Activated T-cell treated with anti-CD3 and anti-CD28 coated beads for 1 hour (primary cell): Measurements from ENCODE around the gene SCAMP5.

Experiments used
- DNase-seq: peaks from one replicate; pipeline ENCODE4 v3.0.0-alpha.2; 2020; ENCODE audit warnings: low read depth

SCAMP5 gene

DNA sequence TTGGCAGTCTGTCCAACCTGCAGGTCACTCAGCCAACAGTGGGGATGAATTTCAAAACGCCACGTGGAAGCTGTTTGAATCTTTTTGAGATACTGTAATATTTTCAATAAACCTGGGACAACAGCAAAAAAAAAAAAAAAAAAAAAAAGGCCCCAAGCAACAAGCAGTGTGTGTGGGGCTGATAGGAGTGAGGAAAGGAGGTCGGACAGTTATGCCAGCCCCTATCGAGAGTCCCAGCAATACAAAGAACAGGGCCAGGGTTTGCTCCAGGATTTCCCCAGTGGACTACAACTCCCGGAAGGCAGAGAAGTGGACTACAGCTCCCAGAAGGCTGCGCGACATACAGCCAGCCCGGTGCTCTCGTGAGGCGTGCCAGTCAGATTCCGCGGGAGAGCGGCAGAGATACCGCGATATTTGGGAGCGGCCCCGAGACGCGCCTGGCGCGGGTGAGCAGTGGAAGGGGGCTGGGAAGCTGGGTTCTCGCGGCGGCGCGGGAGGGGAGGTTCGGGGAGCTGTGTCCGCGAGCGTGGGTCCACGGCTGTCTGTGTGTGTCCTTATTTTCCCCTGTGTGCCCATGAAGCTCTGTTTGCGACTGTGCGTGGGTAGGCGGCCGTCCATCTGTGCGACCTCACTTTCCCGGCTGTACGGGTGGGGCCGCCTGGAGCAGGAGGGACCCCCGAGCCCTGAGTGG, 28.0 kb downstream of the SCAMP5 start, which contains the start of gene PPCDC:
PPCDC (plus strand) TSS at position 410 of the 691 bp plus-strand sequence. CDS start 4,729 bp downstream, outside the sequence.
- peak; percentile 85 for DNase-seq

DNA sequence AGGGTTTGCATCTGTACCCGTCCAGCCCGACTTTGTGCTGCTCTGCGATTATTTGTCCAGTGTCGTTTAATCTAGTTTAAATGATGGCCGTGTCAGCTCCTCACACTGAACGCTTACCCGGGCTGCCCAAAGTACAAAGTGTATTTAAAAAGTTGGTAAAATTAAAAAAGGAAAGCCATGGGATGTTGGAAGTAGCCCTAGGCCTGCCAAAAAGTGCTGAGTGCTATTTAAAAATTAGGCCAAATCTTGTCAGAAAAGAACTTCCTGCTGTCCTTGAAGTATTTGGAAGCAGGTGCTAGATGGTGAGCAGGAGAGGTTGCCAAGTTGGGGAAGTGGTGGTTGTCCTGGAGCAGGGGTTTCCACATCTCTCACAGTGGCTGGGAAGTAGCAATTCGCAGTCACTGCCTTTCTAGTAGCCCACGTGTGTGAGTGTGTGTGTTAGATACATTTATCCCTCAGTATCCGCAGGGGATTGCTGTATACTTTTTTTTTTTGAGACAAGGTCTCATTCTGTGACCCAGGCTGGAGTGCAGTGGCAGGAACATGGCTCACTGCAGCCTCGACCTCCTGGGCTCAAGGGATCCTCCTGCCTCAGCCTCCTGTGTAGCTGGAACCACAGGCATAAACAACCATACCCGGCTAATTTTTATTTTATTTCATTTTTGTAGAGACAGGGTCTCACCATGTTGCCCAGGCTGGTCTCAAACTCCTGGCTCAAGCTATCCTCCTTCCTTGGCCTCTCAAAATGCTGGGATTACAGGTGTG, 28.7 kb downstream of the SCAMP5 start:
- no peak for DNase-seq

DNA sequence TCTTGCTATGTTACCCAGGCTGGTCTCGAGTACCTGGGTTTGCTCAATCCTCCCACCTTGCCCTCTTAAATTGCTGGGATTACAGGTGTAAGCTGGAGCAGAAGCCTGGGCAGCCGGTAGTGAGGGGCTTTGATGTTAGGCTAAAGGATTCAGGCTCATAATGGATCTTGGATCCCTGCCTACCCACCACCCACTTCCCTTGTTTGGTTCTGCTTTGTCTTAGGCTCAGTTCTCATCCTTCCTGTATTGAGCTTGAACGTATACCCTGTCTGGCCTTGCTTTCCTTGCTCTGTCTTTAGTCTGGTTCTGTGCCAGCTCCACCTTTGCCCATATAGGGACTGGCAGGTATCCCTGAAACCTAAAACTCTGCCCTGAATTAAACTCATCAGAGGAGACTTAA, 29.7 kb downstream of the SCAMP5 start:
- DNase-seq, result no peak

DNA sequence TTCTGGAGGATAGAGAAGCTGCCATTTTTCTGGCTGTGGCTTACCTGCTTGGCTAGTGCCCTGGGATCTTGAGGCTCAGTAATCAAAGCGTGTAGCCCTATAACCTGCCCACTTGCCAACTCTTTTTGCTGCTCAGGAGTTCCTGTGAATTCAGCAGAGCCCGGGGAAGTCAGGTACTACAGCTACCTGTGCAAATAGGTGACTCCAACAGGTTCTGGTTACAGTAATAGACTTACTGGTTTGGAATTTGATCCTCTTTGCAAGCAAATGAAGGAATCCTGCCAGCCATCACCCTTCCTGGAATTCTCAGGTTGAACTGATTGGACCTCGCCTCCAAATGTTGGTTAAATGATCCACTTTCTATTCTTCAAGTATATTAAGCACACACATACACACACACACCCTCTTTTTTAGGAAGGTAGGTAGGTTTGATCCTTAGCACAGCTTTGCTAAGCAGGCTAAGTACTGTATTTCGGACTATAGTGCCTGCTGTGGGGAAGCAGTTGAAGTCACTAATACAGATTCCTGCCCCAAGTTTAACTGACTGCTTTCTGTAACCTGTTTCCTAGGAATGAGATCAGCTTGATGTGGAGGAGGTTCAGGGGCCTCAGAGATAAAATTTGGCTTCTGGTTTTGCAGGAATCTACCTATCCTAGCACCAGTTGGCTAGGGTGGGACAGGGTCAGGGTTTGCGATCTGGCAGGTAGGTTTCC, 30.3 kb downstream of the SCAMP5 start:
- no peak for DNase-seq

DNA sequence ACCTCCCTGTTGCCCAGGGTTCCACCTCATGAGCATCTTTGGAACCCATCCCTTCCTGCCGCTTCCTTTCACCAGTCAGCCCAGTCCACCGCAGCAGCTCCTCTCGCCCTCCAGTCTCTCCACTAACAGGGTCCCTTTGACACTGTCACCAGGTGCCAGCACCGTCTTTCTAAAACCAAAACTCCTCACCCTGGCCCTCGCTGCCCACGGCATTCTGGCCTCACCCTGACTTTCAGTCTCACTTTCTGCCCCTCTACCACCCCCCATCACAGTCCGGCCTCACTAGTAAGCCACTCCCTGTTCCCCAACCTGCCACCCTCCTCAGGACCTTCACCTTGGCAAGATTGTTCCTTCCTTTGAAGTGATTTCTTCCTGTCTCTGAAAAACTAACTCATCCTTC, 32.2 kb downstream of the SCAMP5 start:
- DNase-seq, result no peak

DNA sequence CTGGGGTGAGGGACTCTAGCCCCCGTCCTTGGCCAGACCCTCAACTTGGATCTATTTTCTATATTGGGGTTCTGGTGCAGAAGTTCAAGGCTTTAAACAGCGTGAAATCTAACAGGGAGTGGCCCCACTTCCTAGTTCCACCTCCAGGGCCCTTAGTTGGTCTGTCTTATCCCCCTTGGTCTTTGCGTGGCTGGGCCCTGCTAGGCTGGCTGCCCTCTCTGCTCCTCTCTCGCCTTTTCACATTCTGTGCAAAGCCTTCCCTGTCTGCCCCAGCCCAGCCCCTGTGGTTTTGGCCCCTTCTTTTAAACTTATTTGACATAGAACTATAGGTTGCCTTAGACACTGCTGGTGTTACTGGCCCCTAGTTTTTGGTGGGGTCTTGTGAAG, 33.6 kb downstream of the SCAMP5 start:
- no peak for DNase-seq

DNA sequence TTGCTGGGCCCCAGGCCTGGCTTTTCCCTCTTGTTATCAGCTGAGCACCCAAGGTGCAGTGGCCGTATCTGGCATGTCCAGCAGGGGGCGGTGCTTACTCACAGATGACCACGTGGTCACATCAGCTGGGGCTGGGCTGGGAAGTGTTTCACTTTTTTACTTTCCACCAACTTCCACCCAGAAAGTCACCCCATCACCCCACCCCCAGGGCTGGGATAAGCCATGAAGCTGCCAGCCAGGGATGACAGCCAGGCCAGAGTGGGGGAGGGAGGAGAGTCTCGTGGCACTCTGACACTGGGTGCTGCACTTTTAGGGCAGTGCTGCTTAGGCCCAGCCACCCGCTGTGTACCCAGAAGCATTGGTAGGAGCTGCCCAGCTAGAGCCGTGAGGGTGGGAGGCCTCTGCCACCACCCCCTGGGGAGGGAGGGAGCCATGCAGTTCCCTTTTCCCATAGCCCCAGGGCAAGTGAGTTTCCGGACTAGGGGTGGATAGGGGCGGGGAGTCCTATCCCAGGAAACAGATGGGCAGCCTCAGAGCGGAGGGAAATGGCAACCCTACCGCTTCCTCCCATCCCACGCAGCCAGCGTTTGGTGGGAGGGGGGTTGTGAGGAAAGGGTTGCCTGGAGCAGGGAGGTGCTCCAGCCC, 34.1 kb downstream of the SCAMP5 start:
- DNase-seq, result peak; percentile 90

DNA sequence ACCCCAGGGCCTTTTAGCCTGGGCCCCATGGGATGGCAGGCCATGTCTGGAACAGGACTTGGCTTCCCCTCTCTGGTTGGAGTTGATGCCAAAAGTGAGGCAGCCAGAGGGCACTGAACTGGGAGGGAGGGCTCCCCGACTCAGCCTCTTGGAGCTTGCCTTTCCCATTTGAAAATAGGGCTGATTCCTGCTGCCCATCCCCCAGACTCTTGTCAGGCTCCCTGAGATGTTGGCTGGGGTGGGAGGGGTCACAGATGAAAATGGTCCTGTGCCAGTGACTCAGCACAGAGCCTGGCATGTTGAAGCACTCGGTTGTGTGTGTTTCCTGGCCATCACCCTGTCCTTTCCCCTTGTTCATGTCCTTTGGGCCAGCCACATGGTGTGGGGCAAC, 34.7 kb downstream of the SCAMP5 start:
- DNase-seq, result no peak

DNA sequence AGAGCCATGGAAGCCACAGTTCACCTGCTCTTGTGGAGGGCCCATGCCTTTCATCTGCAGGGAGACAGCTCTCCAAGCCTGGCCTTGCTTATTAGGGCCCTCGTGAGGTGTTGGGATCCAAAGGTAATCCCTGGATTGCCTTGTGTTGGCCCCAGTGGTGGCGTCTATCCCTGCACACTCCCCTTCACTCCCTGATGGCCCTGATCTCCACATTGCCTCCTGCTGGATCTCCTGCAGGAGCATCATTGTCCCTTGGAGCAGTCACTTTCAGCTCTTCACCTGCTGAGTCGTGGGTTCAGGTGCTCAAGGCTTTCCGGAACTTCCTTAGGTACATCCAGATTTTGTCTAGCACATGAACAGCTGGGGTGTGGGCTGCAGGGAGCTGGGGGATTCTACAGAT, 35.1 kb downstream of the SCAMP5 start:
- no peak for DNase-seq

DNA sequence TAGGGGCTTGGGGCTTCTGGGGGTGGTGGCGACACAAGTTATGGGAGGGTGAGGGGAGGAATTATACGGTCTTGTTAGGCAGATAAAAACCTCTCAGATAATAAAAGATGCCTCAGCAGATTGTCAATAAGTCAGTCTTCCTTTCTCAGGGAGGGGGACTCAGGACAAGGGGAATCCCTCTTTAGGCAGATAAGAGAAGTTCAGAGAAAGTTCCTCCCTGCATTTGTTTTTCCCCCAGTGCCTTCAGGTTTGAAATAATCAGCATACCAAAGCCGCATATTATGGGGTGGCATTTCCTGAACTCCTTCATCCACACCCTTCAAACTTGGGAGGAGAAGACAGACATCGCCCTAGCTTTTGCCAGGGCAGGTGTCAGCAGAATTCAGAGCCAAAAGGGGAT, 36.5 kb downstream of the SCAMP5 start:
- DNase-seq, result no peak

DNA sequence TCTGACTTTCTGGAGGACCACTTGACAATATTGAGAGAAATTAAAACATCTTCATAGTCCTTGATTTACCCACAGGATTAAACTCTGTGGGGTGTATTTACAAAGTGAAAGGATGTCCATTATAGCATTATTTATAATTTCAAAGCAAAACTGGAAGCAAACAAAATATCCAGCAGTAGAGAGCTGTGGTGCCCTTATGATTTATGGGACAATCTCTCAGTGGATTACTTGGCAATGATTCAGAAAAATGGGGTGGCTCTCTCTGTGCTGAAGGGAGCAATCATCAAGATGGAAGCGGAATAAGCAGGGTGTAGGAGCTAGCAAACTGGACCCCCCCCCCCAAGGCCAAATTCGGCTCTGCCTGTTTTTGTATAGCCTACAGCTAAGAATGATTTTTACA, 37.0 kb downstream of the SCAMP5 start:
- DNase-seq, result no peak

DNA sequence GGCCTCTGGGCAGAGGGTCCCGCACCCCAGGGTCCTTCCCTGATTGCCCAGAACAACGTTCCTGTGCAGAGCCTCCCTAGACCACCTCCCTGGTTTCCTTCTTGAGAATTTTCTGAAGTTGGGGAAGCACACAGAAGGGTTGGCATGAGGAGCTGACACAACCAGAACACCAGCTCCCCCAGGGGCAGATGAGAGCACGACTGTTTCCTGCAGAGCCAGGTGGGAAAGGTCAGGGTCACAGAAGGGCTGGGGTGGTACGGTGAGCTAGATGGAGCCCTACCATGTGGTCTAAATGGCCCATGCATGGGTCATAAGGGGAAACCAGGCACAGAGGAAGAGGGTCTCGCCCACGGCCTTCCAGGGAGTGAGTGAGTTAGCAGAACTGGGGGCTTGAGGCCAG, 38.4 kb downstream of the SCAMP5 start:
- no peak for DNase-seq

DNA sequence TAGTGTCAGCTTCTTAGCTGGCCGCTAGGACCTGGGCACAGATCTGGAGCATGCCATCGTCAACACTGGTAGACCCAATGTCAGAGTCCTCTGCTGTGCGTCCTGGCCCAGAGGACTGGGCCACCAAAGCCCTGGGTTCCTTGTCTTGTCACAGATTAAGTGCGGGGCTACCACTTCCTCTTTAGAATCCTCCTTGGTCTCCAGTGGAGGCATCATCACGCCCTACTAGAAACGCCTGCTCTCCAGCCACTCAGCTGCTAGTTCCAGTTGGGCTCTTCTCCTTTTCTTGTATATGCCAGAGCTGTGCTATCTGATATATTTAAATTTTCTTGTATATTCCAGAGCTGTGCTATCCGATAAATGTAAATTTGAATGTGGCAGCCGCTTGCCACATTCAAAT, 39.3 kb downstream of the SCAMP5 start:
- no peak for DNase-seq

DNA sequence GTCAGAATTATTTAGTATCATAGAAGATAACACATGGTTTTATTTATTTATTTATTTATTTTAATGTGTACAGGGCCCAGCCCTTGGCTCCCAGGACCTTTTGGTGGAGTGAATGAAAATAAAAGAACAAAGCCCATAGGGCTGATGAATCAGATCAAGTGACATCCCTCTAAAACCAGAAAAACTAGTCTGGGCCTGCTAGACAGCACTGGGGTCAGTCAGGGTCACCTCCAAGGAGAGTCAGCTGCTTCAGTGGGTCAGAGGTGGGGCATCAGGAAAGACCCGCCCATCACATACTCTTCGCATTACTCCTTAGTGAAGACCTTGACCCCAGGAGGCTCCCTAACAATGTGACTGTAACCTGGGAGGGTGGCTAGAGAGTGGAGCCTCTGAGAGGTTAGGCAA, 40.9 kb downstream of the SCAMP5 start:
- DNase-seq, result no peak

DNA sequence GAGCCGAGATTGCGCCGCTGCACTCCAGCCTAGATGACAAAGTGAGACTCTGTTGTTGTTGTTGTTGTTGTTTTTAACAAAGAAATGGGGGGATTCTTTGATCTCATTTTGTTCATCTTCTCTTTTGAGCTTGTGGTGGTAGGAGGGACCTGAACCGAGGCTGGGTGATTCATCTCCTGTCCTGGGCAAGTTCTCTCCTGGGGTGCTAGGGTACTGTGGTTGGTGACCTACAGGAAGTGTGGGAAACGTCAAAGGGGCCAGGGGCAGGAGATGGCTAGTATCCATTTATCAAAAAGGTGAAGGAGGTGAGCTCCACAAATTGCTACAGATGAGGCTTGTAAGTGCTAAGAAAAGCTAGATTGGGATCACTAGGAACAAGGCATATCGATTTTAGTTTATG, 42.3 kb downstream of the SCAMP5 start:
- no peak for DNase-seq

DNA sequence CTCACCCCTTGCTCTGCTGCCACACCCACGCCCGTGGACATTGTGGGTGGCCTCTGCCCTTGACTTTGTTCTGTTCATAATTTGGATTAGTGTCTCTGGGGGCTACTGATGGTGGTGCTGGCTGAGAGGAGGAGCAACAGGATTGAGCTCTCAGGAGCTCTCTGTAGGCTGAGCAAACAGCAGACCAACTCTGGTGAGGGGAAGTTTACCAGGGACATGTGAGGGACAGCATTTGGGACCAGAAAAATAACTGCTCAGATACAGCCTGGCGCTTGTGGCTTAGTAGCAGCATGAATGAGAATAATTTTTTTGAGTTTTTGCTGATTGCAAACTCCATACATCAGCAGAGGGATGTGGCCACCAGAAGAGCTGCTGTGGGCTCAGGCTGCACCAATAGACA, 42.9 kb downstream of the SCAMP5 start:
- DNase-seq, result no peak

DNA sequence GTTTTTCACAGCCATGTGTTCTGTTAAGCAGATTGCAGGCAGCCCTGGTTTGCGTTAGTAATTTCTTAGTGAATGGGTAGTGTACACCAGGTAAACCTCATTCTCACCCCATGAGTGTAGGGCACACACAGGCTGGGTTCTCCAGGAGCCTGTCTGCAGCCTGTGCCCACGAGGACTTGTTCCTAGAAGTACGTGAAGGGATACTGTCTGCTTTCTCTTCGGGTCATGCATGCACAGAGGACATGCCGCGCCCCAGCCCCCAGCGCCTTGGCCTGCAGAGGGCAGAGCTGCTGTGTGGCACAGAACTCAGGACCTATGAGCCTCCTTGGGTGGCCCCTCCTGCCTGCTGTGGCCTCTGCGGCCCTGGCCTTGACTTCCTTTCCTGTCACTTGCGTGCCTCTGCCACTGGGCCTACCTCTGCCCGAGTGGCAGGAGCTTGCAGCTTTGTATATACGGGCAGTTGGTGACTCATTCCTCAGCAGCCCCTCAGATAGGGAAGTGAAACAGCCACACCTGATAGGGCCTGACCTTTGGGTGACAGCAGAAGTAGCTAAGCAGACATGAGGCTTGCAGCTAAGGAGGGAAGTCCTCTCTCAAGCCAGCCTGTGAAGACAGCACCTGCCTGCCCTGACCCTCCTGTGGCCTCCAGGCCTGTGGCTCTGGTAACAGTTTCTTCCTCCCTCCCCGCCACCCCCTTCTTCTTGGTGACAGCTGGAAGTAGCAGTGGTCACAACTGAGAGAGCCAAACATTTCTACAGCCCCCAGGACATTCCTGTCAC, 47.6 kb downstream of the SCAMP5 start:
- DNase-seq, result peak; percentile 32

DNA sequence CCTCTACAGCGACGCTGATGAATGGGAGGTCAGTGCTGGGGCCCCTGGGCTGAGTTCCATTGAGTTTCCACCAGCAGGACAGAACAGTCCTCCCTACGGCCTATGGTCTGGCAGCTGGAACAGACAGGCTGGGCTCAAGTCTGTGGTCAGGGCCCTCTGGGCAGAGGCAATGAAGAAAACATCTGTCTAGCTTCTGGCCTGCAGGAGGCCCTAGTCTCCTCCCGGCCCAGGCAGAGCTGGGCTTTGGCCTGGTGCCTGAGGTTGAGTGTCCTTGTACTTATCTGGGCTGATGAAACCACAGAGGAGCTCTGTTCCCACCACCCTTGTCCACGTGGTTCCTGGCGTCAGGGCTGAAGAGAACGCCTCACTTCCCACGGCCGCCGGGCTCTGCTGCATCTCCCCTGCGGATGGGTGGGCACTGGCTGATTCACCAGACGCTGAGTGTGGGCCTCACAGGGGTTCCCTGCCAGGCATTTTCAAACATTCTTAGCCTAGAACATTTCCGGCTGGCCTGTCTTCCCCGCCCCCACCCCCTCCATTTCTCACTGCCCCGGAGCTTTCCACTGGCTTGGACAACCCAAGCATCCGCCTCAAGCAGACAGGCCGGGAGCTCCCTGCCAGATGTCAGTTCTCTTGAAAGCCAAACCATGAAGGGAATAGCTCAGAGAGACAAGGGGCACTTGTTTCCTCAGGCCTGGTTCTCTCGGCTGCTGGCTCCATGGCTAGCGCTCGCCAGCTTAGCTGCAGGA, 48.3 kb downstream of the SCAMP5 start:
- no peak for DNase-seq

DNA sequence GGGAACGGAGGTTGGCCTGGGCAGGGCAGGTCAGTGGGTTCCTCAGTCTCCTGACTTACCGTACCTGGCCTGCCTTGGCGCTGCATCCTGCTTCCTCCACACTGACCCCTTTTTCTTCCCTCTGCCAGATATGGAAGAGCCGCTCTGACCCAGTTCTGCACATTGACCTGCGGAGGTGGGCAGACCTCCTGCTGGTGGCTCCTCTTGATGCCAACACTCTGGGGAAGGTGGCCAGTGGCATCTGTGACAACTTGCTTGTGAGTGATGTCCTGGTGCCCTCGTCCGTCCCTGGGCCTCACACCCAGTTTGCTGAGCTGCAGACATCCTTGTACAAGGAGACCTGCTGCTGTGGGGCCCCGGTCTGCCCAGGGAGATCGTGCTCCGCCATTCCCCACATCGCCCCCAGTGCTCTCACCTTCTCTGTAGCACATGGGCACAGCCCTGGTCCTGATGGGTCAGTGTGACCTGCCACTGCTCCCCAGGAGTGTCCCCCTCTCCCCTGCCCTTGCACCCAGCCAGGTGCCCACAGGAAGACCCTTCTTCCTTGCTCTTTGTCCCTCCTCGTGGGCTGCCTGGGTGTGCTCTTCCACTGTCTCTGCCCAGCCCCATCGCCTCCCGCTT, 49.0 kb downstream of the SCAMP5 start:
- DNase-seq, result no peak

DNA sequence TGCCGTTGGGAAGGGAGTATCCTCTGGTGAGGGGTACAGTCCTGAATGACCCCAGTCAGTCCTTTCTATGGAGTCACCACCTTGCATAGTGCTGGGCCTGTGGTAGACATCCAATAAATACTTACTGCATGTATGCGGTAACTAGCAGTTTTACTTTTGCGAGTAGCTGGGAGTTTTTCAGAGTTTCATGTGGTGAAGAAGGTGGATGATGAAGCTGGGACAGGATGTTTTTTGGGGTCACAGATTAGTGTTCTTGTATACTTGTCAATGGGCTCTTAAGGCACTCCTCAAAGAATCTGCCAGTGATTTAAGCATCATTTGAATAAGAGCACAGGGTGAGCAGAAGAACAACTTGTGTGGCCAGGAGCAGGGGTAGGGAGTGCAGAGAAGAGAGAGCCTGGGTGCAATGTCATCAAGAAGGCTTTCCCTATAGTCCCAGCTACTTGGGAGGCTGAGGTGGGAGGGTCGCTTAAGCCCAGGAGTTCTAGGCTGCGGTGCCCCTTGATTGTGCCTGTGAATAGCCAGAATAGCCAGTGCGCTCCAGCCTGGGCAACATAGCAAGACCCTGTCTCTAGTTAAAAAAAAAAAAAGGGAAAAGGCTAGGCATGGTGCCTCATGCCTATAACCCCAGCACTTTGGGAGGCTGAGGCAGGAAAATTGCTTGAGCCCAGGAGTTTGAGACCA, 50.1 kb downstream of the SCAMP5 start:
- DNase-seq, result no peak
